ENCODE results near the gene CTSF. TPM values are rescaled to one million over a fixed set of nuclear protein-coding genes. Genes with fewer than 3 reads are reported as not detected.

The CTSF gene
- total and polyA plus RNA-seq, 2 donors from 2014 or later = 58.0 to 80.4 TPM

DNA sequence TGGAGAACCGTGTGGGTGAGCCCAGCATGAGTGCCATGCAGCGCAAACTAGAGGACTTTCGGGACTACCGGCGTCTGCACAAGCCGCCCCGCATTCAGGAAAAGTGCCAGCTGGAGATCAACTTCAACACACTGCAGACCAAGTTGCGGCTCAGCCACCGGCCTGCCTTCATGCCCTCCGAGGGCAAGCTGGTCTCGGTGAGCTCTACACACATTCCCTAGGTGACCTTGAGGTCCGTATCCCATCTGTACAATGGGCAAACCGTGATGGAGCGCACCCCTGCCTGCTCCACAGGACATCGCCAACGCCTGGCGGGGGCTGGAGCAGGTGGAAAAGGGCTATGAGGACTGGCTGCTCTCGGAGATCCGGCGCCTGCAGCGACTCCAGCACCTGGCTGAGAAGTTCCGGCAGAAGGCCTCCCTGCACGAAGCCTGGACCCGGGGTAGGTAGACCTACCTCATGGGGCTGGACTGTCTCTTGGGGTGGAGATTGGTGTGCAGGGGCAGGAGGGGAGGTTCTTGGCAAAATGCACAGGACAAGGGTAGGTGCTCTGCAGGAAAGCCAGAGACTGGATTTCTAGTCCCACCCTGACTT lies 10.6 kb downstream of the CTSF start:
- Histone ChIP-seq H3K9ac (ENCODE audit: low read length in 3 of 3) (no peak overlapping the region), H3K4me3 (ENCODE audit: low read length in 3 of 3) (no peak overlapping the region), H3K4me1 (ENCODE audit: control insufficient read depth in 2 of 3, insufficient read depth in 2 of 3, low read depth in 1 of 3, low read length in 3 of 3) (peaks cover 0 to 4% (median 0%) of the 10 kb centered on the region in 3 donors), H3K27ac (ENCODE audit: low read depth in 2 of 2, low read length in 2 of 2) (no peak overlapping the region), H3K27me3 (ENCODE audit: control insufficient read depth, insufficient read depth, low read length) (peaks cover 4% of the 10 kb centered on the region), H3K36me3 (ENCODE audit: control insufficient read depth in 2 of 3, insufficient read depth in 3 of 3, low read length in 3 of 3) (peaks cover 0 to 2% (median 0%) of the 10 kb centered on the region in 3 donors), H3K9me3 (ENCODE audit: control insufficient read depth in 2 of 3, insufficient read depth in 1 of 3, low read length in 3 of 3) (no peaks in the 10 kb centered on the region)
- no peak for FAIRE-seq
- intact Hi-C loops (cut with DNase I) = no loop called here
- DNase-seq = no peak
- TF ChIP-seq, protein P1, sequence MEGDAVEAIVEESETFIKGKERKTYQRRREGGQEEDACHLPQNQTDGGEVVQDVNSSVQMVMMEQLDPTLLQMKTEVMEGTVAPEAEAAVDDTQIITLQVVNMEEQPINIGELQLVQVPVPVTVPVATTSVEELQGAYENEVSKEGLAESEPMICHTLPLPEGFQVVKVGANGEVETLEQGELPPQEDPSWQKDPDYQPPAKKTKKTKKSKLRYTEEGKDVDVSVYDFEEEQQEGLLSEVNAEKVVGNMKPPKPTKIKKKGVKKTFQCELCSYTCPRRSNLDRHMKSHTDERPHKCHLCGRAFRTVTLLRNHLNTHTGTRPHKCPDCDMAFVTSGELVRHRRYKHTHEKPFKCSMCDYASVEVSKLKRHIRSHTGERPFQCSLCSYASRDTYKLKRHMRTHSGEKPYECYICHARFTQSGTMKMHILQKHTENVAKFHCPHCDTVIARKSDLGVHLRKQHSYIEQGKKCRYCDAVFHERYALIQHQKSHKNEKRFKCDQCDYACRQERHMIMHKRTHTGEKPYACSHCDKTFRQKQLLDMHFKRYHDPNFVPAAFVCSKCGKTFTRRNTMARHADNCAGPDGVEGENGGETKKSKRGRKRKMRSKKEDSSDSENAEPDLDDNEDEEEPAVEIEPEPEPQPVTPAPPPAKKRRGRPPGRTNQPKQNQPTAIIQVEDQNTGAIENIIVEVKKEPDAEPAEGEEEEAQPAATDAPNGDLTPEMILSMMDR (IDR thresholded peaks at IDR 0.05; ENCODE audit: borderline replicate concordance, extremely low read depth, insufficient read depth) = no peak

DNA sequence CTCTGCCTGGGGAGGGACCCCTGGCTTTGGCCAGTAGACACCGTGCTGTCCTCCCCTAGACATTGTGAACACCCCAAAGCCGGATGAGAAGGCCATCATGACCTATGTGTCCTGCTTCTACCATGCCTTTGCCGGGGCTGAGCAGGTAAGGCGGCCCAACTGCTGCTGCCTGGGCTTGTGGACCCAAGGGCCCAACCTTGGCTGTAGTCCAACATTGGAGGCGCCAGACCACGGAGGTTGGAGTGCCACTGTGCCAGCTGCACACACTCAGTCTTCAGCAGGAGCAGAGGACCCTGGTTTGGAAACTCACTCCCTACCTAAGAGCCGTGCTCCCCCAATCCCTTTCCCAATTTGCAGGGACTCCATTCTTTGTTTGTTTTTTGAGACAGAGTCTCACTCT lies 12.3 kb downstream of the CTSF start:
- H3K9me3 ChIP-seq (ENCODE audit: control insufficient read depth in 2 of 3, insufficient read depth in 1 of 3, low read length in 3 of 3) = no peaks in the 10 kb centered on the region
- TF ChIP-seq, protein P1 (IDR thresholded peaks at IDR 0.05; ENCODE audit: borderline replicate concordance, extremely low read depth, insufficient read depth) = no peak
- FAIRE-seq (no peak), DNase-seq (no peak)
- H3K27me3 ChIP-seq (ENCODE audit: control insufficient read depth, insufficient read depth, low read length) = peaks cover 4% of the 10 kb centered on the region
- H3K27ac ChIP-seq (ENCODE audit: low read depth in 2 of 2, low read length in 2 of 2) = no peak overlapping the region
- intact Hi-C loops (cut with DNase I) = no loop called here
- H3K4me1 ChIP-seq (ENCODE audit: control insufficient read depth in 2 of 3, insufficient read depth in 2 of 3, low read depth in 1 of 3, low read length in 3 of 3) = peaks cover 0 to 4% (median 0%) of the 10 kb centered on the region in 3 donors
- no peaks in the 10 kb centered on the region for H3K36me3 ChIP-seq (ENCODE audit: control insufficient read depth in 2 of 3, insufficient read depth in 3 of 3, low read length in 3 of 3)
- H3K9ac ChIP-seq (ENCODE audit: low read length in 3 of 3) = no peak overlapping the region
- H3K4me3 ChIP-seq (ENCODE audit: low read length in 3 of 3) = no peak overlapping the region

DNA sequence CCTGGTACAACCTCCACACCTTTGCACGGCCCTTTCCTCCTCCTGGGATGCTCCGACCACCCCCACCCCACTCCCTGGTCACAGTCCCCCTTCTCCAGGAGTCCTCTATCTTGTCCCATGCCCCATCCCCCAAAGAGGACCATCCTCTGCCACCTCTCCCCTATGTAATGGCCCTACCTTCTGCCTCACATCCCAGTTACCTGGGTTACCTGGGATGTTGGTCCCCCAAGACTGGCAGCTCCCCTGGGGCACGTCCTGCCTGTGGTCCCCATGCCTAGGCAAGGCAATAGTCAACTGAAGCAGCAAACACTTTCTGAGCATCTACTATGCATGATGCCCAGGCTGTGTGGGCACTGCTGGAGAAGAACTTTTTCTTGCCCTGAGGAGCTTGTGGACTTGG lies 13.0 kb downstream of the CTSF start:
- TF ChIP-seq, protein P1 (IDR thresholded peaks at IDR 0.05; ENCODE audit: borderline replicate concordance, extremely low read depth, insufficient read depth) = no peak

DNA sequence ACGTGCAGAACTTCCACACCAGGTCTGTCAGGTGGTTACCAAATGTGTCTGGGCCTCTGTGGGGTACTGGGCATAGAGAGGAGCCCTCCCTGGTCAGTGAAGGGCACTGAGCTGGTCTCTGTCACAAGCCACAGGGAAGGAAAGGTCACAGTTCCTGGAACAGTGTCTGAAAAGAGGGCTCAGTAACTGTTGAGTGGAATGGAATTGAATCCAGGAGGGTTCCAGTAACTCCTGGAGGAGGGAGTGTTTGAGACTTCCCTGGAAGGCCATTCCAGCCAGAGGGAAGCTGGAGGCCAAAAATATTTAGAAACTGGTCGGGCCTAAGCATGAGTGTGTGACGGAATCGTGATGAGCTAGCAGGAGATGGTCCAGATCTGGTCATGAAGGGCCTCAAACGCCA lies 13.8 kb downstream of the CTSF start:
- Histone ChIP-seq H3K4me1 (ENCODE audit: control insufficient read depth in 2 of 3, insufficient read depth in 2 of 3, low read depth in 1 of 3, low read length in 3 of 3) (peaks cover 0 to 4% (median 0%) of the 10 kb centered on the region in 3 donors), H3K9me3 (ENCODE audit: control insufficient read depth in 2 of 3, insufficient read depth in 1 of 3, low read length in 3 of 3) (no peaks in the 10 kb centered on the region), H3K36me3 (ENCODE audit: control insufficient read depth in 2 of 3, insufficient read depth in 3 of 3, low read length in 3 of 3) (no peaks in the 10 kb centered on the region), H3K9ac (ENCODE audit: low read length in 3 of 3) (no peak overlapping the region), H3K27me3 (ENCODE audit: control insufficient read depth, insufficient read depth, low read length) (peaks cover 4% of the 10 kb centered on the region), H3K4me3 (ENCODE audit: low read length in 3 of 3) (no peak overlapping the region), H3K27ac (ENCODE audit: low read depth in 2 of 2, low read length in 2 of 2) (no peak overlapping the region)
- intact Hi-C loops (cut with DNase I) = no loop called here
- TF ChIP-seq, protein P1 (IDR thresholded peaks at IDR 0.05; ENCODE audit: borderline replicate concordance, extremely low read depth, insufficient read depth) = no peak
- DNase-seq = no peak
- FAIRE-seq = no peak

More for the DNA sequence above, 13.0 kb downstream of the CTSF start:
- H3K27me3 ChIP-seq (ENCODE audit: control insufficient read depth, insufficient read depth, low read length) = peaks cover 4% of the 10 kb centered on the region
- no peak overlapping the region for H3K4me3 ChIP-seq (ENCODE audit: low read length in 3 of 3)
- no peak for DNase-seq
- FAIRE-seq = no peak
- H3K36me3 ChIP-seq (ENCODE audit: control insufficient read depth in 2 of 3, insufficient read depth in 3 of 3, low read length in 3 of 3) = no peaks in the 10 kb centered on the region
- no peak overlapping the region for H3K9ac ChIP-seq (ENCODE audit: low read length in 3 of 3)
- peaks cover 0 to 4% (median 0%) of the 10 kb centered on the region in 3 donors for H3K4me1 ChIP-seq (ENCODE audit: control insufficient read depth in 2 of 3, insufficient read depth in 2 of 3, low read depth in 1 of 3, low read length in 3 of 3)
- H3K27ac ChIP-seq (ENCODE audit: low read depth in 2 of 2, low read length in 2 of 2) = no peak overlapping the region
- no peaks in the 10 kb centered on the region for H3K9me3 ChIP-seq (ENCODE audit: control insufficient read depth in 2 of 3, insufficient read depth in 1 of 3, low read length in 3 of 3)
- intact Hi-C loops (cut with DNase I) = no loop called here
